Measurements from ENCODE around the gene PDCD1.

DNA sequence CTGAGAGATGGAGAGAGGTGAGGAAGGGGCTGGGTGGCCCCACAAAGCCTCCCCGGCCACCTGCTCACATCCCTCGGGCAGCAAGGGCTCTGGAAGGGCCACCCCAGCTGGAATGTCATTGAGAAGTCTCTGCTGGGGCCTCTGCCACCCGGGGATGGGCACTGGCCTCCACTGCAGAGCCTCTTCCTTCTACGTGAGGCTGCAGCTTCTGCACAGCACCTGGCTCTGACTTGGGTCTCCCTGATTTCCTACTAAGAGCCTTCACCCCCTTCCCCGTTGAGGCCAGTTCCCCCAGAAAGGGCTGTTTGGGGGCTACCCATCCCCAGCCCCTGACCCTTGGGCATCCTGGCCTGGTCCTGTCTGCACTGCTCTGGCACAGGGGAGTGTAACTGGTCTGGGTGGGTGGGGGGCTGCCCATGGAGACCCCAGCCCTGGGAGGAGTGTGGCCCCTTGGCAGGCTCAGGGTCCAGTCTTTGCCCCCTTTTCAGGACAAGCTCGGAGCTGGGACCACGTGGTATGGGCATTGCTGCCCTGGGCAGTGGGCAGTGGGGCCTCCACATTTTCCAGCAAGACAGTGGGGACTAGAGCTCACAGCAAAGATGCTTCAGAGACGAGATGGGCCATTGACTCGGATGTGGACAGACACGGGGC is 5.6 kb downstream of the PDCD1 start:
- no peak for TF ChIP-seq EZH2phosphoT487 (IDR thresholded peaks at IDR 0.05; ENCODE audit: insufficient read depth, low read depth)
- TF ChIP-seq EZH2 (IDR thresholded peaks at IDR 0.05; ENCODE audit: insufficient read depth, poor library complexity, severe bottlenecking): no peak
